PC-3 (cell line): Measurements from ENCODE around the gene KL. TPM values are rescaled to one million over a fixed set of nuclear protein-coding genes. Genes with fewer than 3 reads are reported as not detected.

ENCODE experiments used
- ATAC-seq: fragments of 200-7000 bp; cut with Tn5 transposase; 2 replicates; pipeline ENCODE4 v1.9.1; 2020; ENCODE audit warnings: mild to moderate bottlenecking, moderate library complexity
- BruUV-seq: library from RNA; stranded (reverse); fragments of 400-500 nt; replicated peaks from 2 replicates; lab custom pipeline; 2021; lab: Mats Ljungman, UMichigan
- CTCF ChIA-PET: fragments of 300-600 bp; sonication (Branson Sonifier 250); formaldehyde crosslinking; loops from one replicate; lab custom pipeline; 2022; ENCODE audit warnings: antibody characterized with exemption; lab: Charles Lee
- POLR2A ChIA-PET: fragments of 300-600 bp; sonication (Branson Sonifier 250); formaldehyde crosslinking; loops from one replicate; lab custom pipeline; 2022; ENCODE audit warnings: antibody characterized with exemption; ENCODE audit not compliant: unreplicated experiment; lab: Charles Lee
- DNase-seq: peaks from one replicate; pipeline ENCODE4 v3.0.0-alpha.2; 2015
- H2AFZ ChIP-seq: fragments of 300-600 bp; sonication (generic); 2 replicates; pipeline ENCODE4 v1.6.0; 2016; ENCODE audit warnings: antibody characterized with exemption, low read length
- H3F3A ChIP-seq: fragments of 300-600 bp; sonication (generic); one replicate; pipeline ENCODE4 v1.6.0; 2017; ENCODE audit warnings: antibody characterized with exemption, low read length, control low read depth, mild to moderate bottlenecking; ENCODE audit not compliant: unreplicated experiment
- H3K27ac ChIP-seq: fragments of 300-600 bp; sonication (generic); 2 replicates; pipeline ENCODE4 v1.5.1; 2016; ENCODE audit warnings: mild to moderate bottlenecking, low read length
- H3K27me3 ChIP-seq: fragments of 300-600 bp; sonication (generic); 2 replicates; pipeline ENCODE4 v1.6.1; 2016; ENCODE audit warnings: low read length, mixed read lengths
- H3K36me3 ChIP-seq: fragments of 300-600 bp; sonication (generic); 2 replicates; pipeline ENCODE4 v1.6.1; 2016; ENCODE audit warnings: low read depth, mixed run types, low read length, mixed read lengths
- H3K4me1 ChIP-seq: fragments of 300-600 bp; sonication (generic); 2 replicates; pipeline ENCODE4 v1.5.1; 2016; ENCODE audit warnings: low read length; ENCODE audit not compliant: insufficient read depth
- H3K4me2 ChIP-seq: fragments of 300-600 bp; sonication (generic); 2 replicates; pipeline ENCODE4 v1.6.0; 2016; ENCODE audit warnings: low read length
- H3K4me3 ChIP-seq: fragments of 300-600 bp; sonication (generic); 2 replicates; pipeline ENCODE4 v1.5.1; 2016; ENCODE audit warnings: mild to moderate bottlenecking, low read length, mixed read lengths
- H3K79me2 ChIP-seq: fragments of 300-600 bp; sonication (generic); 2 replicates; pipeline ENCODE4 v1.6.1; 2017; ENCODE audit warnings: low read length, mixed read lengths
- H3K9ac ChIP-seq: fragments of 300-600 bp; sonication (generic); 2 replicates; pipeline ENCODE4 v1.6.0; 2016; ENCODE audit warnings: mild to moderate bottlenecking, low read length
- H3K9me2 ChIP-seq: fragments of 300-600 bp; sonication (generic); replicated peaks from 2 replicates; pipeline ENCODE4 v1.6.1; 2016; ENCODE audit warnings: mixed run types, low read length, mixed read lengths
- H3K9me3 ChIP-seq: fragments of 300-600 bp; sonication (generic); 2 replicates; pipeline ENCODE4 v1.6.1; 2016; ENCODE audit warnings: low read length, mixed read lengths
- H4K20me1 ChIP-seq: fragments of 300-600 bp; sonication (generic); 2 replicates; pipeline ENCODE4 v1.6.1; 2016; ENCODE audit warnings: low read length, mixed read lengths
- EZH2 ChIP-seq: fragments of 300-600 bp; sonication (generic); IDR thresholded peaks from one replicate; pipeline ENCODE4 v1.6.1; 2017; ENCODE audit warnings: antibody characterized with exemption, mild to moderate bottlenecking, low read length; ENCODE audit not compliant: unreplicated experiment
- EZH2phosphoT487 ChIP-seq: fragments of 300-600 bp; sonication (generic); IDR thresholded peaks from 2 replicates; pipeline ENCODE4 v1.6.1; 2018; ENCODE audit warnings: mild to moderate bottlenecking, antibody characterized with exemption, low read length, borderline replicate concordance
- intact Hi-C: fragments of 100-400 bp; cut with micrococcal nuclease; formaldehyde crosslinking; loops from 2 replicates; pipeline ENCODE4 v1.9.0; 2023
- total RNA-seq: library from RNA; depleted of rRNA; stranded (reverse); fragments of >200 nt; gene quantifications from 2 replicates; pipeline ENCODE4 v1.2.3, GENCODE V29; 2014
- TF ChIP-seq, protein P1 (sequence below): fragments of 300-600 bp; sonication (generic); conservative IDR thresholded peaks from 2 replicates; pipeline ENCODE4 v1.5.1; 2017; ENCODE audit warnings: antibody characterized with exemption, low read depth, mild to moderate bottlenecking, low read length

Gene KL
- total RNA-seq, 1 experiment from 2014 or later: 0.07 TPM

DNA sequence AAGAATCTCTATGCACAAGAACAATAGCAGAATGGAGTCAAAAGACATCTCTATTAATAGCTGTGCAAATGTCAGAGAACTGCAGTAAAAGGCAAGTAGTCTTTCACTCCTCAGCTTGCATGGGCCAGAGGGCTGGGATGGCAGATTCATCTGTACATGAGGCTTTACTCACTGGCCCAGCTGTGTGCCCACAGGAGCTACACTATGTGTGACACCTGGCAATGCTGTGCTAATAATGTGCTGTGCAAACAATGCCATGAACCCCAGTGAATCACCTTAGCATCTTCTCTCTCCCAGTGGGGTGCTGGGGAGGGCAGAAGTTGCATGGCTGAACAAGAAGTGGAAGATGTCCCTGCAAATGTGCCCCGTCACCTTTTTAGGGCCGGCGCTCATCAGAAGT is 73.1 kb downstream of the KL start:
- no peak overlapping the region for H3K9ac ChIP-seq
- ChIA-PET POLR2A (no interaction called here), CTCF (no interaction called here)
- no TSS peak for BruUV-seq
- no peak for DNase-seq
- TF ChIP-seq, protein P1, sequence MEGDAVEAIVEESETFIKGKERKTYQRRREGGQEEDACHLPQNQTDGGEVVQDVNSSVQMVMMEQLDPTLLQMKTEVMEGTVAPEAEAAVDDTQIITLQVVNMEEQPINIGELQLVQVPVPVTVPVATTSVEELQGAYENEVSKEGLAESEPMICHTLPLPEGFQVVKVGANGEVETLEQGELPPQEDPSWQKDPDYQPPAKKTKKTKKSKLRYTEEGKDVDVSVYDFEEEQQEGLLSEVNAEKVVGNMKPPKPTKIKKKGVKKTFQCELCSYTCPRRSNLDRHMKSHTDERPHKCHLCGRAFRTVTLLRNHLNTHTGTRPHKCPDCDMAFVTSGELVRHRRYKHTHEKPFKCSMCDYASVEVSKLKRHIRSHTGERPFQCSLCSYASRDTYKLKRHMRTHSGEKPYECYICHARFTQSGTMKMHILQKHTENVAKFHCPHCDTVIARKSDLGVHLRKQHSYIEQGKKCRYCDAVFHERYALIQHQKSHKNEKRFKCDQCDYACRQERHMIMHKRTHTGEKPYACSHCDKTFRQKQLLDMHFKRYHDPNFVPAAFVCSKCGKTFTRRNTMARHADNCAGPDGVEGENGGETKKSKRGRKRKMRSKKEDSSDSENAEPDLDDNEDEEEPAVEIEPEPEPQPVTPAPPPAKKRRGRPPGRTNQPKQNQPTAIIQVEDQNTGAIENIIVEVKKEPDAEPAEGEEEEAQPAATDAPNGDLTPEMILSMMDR: no peak
- no peak for TF ChIP-seq EZH2phosphoT487
- no peak for TF ChIP-seq EZH2
- no peak; the same call in 1 of the 2 replicates for ATAC-seq
- intact Hi-C loops: no loop called here
- H3F3A ChIP-seq: no peaks in the 10 kb centered on the region
- no peak overlapping the region for H3K4me2 ChIP-seq
- no peaks in the 10 kb centered on the region for H3K9me2 ChIP-seq
- H3K79me2 ChIP-seq: no peaks in the 10 kb centered on the region
- no peak overlapping the region for H2AFZ ChIP-seq
- no peaks in the 10 kb centered on the region for H3K9me3 ChIP-seq
- H3K27me3 ChIP-seq: no peaks in the 10 kb centered on the region
- no peaks in the 10 kb centered on the region for H4K20me1 ChIP-seq
- no peak overlapping the region for H3K27ac ChIP-seq
- peaks cover 24% of the 10 kb centered on the region for H3K4me1 ChIP-seq
- no peak overlapping the region for H3K4me3 ChIP-seq
- H3K36me3 ChIP-seq: no peaks in the 10 kb centered on the region

DNA sequence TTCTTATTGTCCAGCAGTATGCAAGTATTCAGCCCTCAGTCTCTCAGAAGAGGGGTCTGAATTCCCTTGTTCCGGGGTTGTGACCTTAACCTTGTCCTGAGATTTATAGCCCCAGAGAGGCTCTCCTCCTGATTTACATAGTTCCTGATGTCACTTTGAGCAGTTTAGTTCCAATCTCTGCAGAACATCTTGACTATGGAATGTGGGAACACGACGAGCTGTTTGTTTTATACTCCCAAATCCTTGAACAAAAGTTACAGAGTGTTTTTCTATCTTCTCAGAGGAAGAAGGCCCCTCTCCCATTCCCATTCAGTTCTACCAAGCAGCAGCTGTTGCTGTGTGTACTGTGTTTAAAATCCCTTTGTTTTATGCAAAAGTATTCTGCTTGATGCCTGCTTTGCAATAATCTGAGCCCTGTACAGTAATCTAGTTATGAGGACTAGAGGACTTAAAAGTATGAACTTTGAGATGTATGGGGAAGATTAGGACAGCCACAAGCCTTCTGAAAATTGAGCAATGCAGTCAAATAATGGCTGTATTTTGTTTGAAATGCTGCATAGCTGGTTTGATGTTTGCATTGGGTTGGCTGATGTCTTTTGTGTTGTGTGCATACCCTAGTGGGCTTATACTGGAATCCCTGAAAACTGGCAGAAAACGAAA is 74.7 kb downstream of the KL start:
- TF ChIP-seq, protein P1: no peak
- TF ChIP-seq EZH2phosphoT487: no peak
- TF ChIP-seq EZH2: no peak
- ChIA-PET POLR2A (no interaction called here), CTCF (no interaction called here)
- no peak overlapping the region for H3K4me3 ChIP-seq
- H3K79me2 ChIP-seq: no peaks in the 10 kb centered on the region
- intact Hi-C loops: no loop called here
- H3K4me1 ChIP-seq: peaks cover 24% of the 10 kb centered on the region
- H4K20me1 ChIP-seq: no peaks in the 10 kb centered on the region
- H3K27ac ChIP-seq: no peak overlapping the region
- H3K4me2 ChIP-seq: no peak overlapping the region
- H3K27me3 ChIP-seq: no peaks in the 10 kb centered on the region
- H2AFZ ChIP-seq: no peak overlapping the region
- no peaks in the 10 kb centered on the region for H3K9me3 ChIP-seq
- no TSS peak for BruUV-seq
- no peaks in the 10 kb centered on the region for H3F3A ChIP-seq
- ATAC-seq (no peak), DNase-seq (no peak)
- no peaks in the 10 kb centered on the region for H3K36me3 ChIP-seq
- no peak overlapping the region for H3K9ac ChIP-seq
- H3K9me2 ChIP-seq: no peaks in the 10 kb centered on the region

DNA sequence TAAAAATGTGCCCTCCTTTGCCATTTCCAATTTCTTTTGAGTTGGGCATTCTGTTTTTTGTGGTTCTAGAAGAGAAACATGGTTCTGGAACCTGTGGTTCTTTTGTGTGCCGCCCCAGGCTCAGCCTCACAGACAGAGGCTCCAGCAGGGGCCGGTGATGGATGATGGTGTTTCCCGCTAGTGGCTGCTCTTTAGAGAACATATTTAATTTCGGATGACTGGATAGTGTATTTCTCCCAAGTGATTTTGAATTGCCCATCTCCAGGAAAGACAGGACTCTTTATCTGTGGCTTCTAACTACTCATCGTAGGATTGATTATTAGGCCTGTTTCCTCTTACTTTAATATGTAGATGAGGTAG is 75.2 kb downstream of the KL start:
- no peak for ATAC-seq
- Histone ChIP-seq H3K79me2 (no peaks in the 10 kb centered on the region), H2AFZ (no peak overlapping the region), H3K36me3 (no peaks in the 10 kb centered on the region), H3K27ac (no peak overlapping the region), H4K20me1 (no peaks in the 10 kb centered on the region), H3F3A (no peaks in the 10 kb centered on the region), H3K4me1 (peaks cover 24% of the 10 kb centered on the region), H3K4me3 (no peak overlapping the region), H3K9ac (no peak overlapping the region), H3K9me2 (no peaks in the 10 kb centered on the region), H3K4me2 (no peak overlapping the region), H3K27me3 (no peaks in the 10 kb centered on the region), H3K9me3 (no peaks in the 10 kb centered on the region)
- intact Hi-C loops: no loop called here
- TF ChIP-seq EZH2phosphoT487: no peak
- TF ChIP-seq, protein P1: no peak
- TF ChIP-seq EZH2: no peak
- no peak for DNase-seq
- POLR2A ChIA-PET: no interaction called here
- BruUV-seq: no TSS peak
- CTCF ChIA-PET: no interaction called here
